Panc1 (cell line): Measurements from ENCODE around the gene BRF1. TPM values are rescaled to one million over a fixed set of nuclear protein-coding genes. Genes with fewer than 3 reads are reported as not detected.
"Not testable (repeated sequence)": the region's sequence is repeated elsewhere in the genome, so short reads cannot be mapped to it uniquely, and the experiment has no call there.

Experiments used
- ATAC-seq: fragments of 200-7000 bp; cut with Tn5 transposase; 2 replicates; pipeline ENCODE4 v1.9.1; 2020; ENCODE audit warnings: mild to moderate bottlenecking, moderate library complexity
- BruUV-seq: library from RNA; stranded (reverse); fragments of 400-500 nt; replicated peaks from 2 replicates; lab custom pipeline; 2021; lab: Mats Ljungman, UMichigan
- CTCF ChIA-PET: fragments of 300-600 bp; sonication (Branson Sonifier 250); formaldehyde crosslinking; loops from one replicate; lab custom pipeline; 2022; ENCODE audit warnings: antibody characterized with exemption; lab: Charles Lee
- POLR2A ChIA-PET: fragments of 300-600 bp; sonication (Branson Sonifier 250); formaldehyde crosslinking; loops from one replicate; lab custom pipeline; 2022; ENCODE audit warnings: antibody characterized with exemption; lab: Charles Lee
- DNase-seq: peaks from one replicate; pipeline ENCODE4 v3.0.0-alpha.2; 2010; ENCODE audit warnings: low read depth, low spot score
- H3K27ac ChIP-seq: 2 replicates; pipeline ENCODE4 v1.5.1; 2011; ENCODE audit warnings: mild to moderate bottlenecking, low read length, inconsistent platforms
- H3K27me3 ChIP-seq: fragments of 200-500 bp; sonication (Bioruptor generic); 2 replicates; pipeline ENCODE4 v1.6.0; 2014; ENCODE audit warnings: low read length, inconsistent platforms; ENCODE audit not compliant: control insufficient read depth, insufficient read depth
- H3K36me3 ChIP-seq: fragments of 200-500 bp; sonication (Bioruptor generic); 2 replicates; pipeline ENCODE4 v1.5.1; 2014; ENCODE audit warnings: inconsistent platforms, mild to moderate bottlenecking, low read length, moderate library complexity; ENCODE audit not compliant: control insufficient read depth, insufficient read depth
- H3K4me1 ChIP-seq: 2 replicates; pipeline ENCODE4 v1.5.1; 2011; ENCODE audit warnings: inconsistent platforms, mild to moderate bottlenecking, low read length, moderate library complexity; ENCODE audit not compliant: control insufficient read depth, insufficient read depth
- H3K4me3 ChIP-seq, 2 experiments: 2 replicates each; pipeline ENCODE4 v1.5.1; 2011 to 2012; ENCODE audit warnings: low read depth in 2 of 2, low read length in 2 of 2, mild to moderate bottlenecking in 2 of 2, inconsistent platforms in 1 of 2, moderate library complexity in 1 of 2
- H3K9me3 ChIP-seq: fragments of 200-500 bp; sonication (Bioruptor generic); 2 replicates; pipeline ENCODE4 v1.5.1; 2014; ENCODE audit warnings: low read depth, mild to moderate bottlenecking, inconsistent platforms, low read length, moderate library complexity; ENCODE audit not compliant: control insufficient read depth, insufficient read depth
- POLR2AphosphoS5 ChIP-seq: IDR thresholded peaks from 2 replicates; pipeline ENCODE4 v1.6.1; 2012; ENCODE audit warnings: mild to moderate bottlenecking, low read depth, low read length, moderate library complexity
- REST ChIP-seq, 2 experiments: IDR thresholded peaks; 2 replicates each; pipeline ENCODE4 v1.6.1; 2011 to 2012; ENCODE audit warnings: low read depth in 2 of 2, control low read depth in 1 of 2, low read length in 1 of 2, mild to moderate bottlenecking in 1 of 2, moderate library complexity in 1 of 2; ENCODE audit not compliant: insufficient read depth in 1 of 2
- SIN3A ChIP-seq: IDR thresholded peaks from 2 replicates; pipeline ENCODE4 v1.6.1; 2012; ENCODE audit warnings: low read depth, mild to moderate bottlenecking, low read length, moderate library complexity, borderline replicate concordance; ENCODE audit not compliant: insufficient read depth
- TCF7L2 ChIP-seq: IDR thresholded peaks from 2 replicates; pipeline ENCODE4 v1.6.1; 2011; ENCODE audit warnings: mild to moderate bottlenecking, low read depth, low read length, inconsistent platforms
- in situ Hi-C: cut with HindIII; loops from 2 replicates; pipeline ENCODE4 v1.10.0; 2016; ENCODE audit warnings: low sequenced_read_pairs, low pct_unique_long_range_greater_than_20kb
- intact Hi-C: fragments of 100-400 bp; cut with micrococcal nuclease; formaldehyde crosslinking; loops from one replicate; pipeline ENCODE4 v1.10.0; 2022; ENCODE audit not compliant: unreplicated experiment
- total RNA-seq: library from RNA; stranded (reverse); gene quantifications from one replicate; pipeline ENCODE4 v1.2.1, GENCODE V29; 2021; ENCODE audit not compliant: unreplicated experiment
- TF ChIP-seq, protein P1 (sequence below): fragments of 450-650 bp; IDR thresholded peaks from 2 replicates; pipeline ENCODE4 v1.5.1; 2017; ENCODE audit warnings: mild to moderate bottlenecking

Gene BRF1
- total RNA-seq, 1 experiment from 2014 or later = 25.0 TPM

- in situ Hi-C loops = no loop called here
- POLR2A ChIA-PET = no interaction called here
These were observed 21.0 kb downstream of the BRF1 start for GRCh38 chr14:105279642-105280361.

DNA sequence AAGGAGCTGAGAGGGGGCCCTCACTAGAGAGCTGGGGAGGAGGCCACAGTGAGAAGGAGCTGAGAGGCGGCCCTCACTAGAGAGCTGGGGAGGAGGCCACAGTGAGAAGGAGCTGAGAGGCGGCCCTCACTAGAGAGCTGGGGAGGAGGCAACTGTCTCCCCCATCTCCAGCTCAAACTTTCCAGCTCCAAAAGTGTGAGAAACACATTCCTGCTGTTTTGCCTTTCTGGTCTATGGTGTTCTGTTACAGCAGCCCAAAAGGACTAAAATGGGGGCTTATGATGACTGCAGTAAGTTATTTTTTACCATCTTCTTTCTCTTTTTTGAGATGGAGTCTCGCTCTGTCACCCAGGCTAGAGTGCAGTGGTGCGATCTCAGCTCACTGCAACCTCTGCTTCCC lies 23.4 kb downstream of the BRF1 start:
- CTCF ChIA-PET = interaction anchor here (0.6 kb wide), 1 partner anchor 11 kb away, joined by 3 read pairs; no protein-coding TSS in a partner anchor
- H3K4me3 ChIP-seq, DNase-seq, in situ Hi-C loops, H3K27ac ChIP-seq, intact Hi-C loops, H3K36me3 ChIP-seq, BruUV-seq, POLR2A ChIA-PET, H3K9me3 ChIP-seq, ATAC-seq, H3K27me3 ChIP-seq, H3K4me1 ChIP-seq: not testable (repeated sequence)

More at GRCh38 chr14:105279642-105280361, 21.0 kb downstream of the BRF1 start:
- no TSS peak for BruUV-seq
- Histone ChIP-seq H3K36me3 (no peaks in the 10 kb centered on the region), H3K4me1 (no peaks in the 10 kb centered on the region), H3K27ac (no peak overlapping the region), H3K27me3 (no peaks in the 10 kb centered on the region), H3K4me3 (no peak overlapping the region), H3K9me3 (no peaks in the 10 kb centered on the region)
- CTCF ChIA-PET = no interaction called here
- no peak for TF ChIP-seq POLR2AphosphoS5
- TF ChIP-seq, protein P1, sequence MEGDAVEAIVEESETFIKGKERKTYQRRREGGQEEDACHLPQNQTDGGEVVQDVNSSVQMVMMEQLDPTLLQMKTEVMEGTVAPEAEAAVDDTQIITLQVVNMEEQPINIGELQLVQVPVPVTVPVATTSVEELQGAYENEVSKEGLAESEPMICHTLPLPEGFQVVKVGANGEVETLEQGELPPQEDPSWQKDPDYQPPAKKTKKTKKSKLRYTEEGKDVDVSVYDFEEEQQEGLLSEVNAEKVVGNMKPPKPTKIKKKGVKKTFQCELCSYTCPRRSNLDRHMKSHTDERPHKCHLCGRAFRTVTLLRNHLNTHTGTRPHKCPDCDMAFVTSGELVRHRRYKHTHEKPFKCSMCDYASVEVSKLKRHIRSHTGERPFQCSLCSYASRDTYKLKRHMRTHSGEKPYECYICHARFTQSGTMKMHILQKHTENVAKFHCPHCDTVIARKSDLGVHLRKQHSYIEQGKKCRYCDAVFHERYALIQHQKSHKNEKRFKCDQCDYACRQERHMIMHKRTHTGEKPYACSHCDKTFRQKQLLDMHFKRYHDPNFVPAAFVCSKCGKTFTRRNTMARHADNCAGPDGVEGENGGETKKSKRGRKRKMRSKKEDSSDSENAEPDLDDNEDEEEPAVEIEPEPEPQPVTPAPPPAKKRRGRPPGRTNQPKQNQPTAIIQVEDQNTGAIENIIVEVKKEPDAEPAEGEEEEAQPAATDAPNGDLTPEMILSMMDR = no peak
- intact Hi-C loops = loop anchor here (5.0 to 10.0 kb wide), 2 partner anchors 78 to 185 kb away; no protein-coding TSS in a partner anchor
- DNase-seq (no peak), ATAC-seq (no peak)

DNA sequence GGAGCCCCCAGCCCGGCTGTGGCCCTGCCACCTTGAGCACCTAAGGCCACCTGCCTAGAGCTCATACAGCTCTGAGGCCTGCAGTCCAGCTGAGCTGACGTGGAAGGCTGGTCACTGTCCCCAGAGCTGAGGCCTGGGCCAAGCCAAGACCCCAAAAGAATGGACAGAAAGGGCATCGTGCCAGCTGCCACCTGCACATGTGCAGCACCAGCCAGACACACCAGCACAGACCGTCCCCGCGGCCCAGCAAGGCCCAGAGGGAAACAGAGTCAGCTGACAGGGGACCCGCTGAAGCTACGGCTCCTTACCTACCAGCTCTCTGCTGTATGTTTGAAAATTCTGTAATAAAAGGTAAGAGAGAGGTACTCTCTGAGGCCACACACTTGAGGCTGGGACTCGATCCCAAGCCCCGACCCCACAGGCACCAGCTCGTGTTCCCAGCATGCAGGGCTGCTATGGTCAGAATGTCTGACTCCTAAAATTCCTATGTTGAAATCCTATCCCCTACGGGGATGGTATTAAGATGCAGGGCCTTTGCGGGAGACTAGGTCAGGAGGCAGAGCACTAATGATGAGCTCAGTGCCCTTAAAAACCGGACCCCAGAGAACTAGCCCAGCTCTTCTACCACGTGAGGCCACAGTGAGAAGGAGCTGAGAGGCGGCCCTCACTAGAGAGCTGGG lies 25.4 kb downstream of the BRF1 start:
- intact Hi-C loops (no loop called here), in situ Hi-C loops (no loop called here)
- no peaks in the 10 kb centered on the region for H3K36me3 ChIP-seq
- H3K4me3 ChIP-seq = no peak overlapping the region
- DNase-seq = no peak
- no TSS peak for BruUV-seq
- TF ChIP-seq TCF7L2 (no peak), REST (IDR thresholded peaks at IDR 0.05; ENCODE audit: insufficient read depth in 1 of 2, low read depth in 2 of 2, low read length in 1 of 2) (no peak), POLR2AphosphoS5 (no peak), SIN3A (no peak)
- TF ChIP-seq, protein P1 = no peak
- H3K27ac ChIP-seq = no peak overlapping the region
- H3K27me3 ChIP-seq = no peaks in the 10 kb centered on the region
- no peak for ATAC-seq
- H3K9me3 ChIP-seq = no peaks in the 10 kb centered on the region
- ChIA-PET CTCF (interaction anchor here (0.7 kb wide), 1 partner anchor 91 kb away, joined by 3 read pairs; no protein-coding TSS in a partner anchor), POLR2A (interaction anchor here (0.6 kb wide), 1 partner anchor 44 kb away, joined by 3 read pairs; no protein-coding TSS in a partner anchor)
- no peaks in the 10 kb centered on the region for H3K4me1 ChIP-seq
